Activated naive CD4-positive, alpha-beta T cell treated with anti-CD3 and anti-CD28 coated beads for 36 hours (primary cell): ENCODE measurements around the gene ZNF93. TPM values are rescaled to one million over a fixed set of nuclear protein-coding genes. Genes with fewer than 3 reads are reported as not detected.
"Not testable (repeated sequence)": the region's sequence is repeated elsewhere in the genome, so short reads cannot be mapped to it uniquely, and the experiment has no call there.

Source experiments
- CTCF ChIA-PET: fragments of 350-600 bp; sonication (Branson Sonifier 250); formaldehyde crosslinking; loops from one replicate; lab custom pipeline; 2021; ENCODE audit warnings: antibody characterized with exemption; lab: Charles Lee
- DNase-seq: peaks from one replicate; pipeline ENCODE4 v3.0.0-alpha.2; 2020
- H3K27ac Mint-ChIP-seq: one replicate; pipeline ENCODE4 v1.8.0; 2021; ENCODE audit warnings: mild to moderate bottlenecking, mixed read lengths
- H3K27me3 Mint-ChIP-seq: one replicate; pipeline ENCODE4 v1.8.0; 2021; ENCODE audit warnings: low read depth, mixed read lengths
- H3K36me3 Mint-ChIP-seq: one replicate; pipeline ENCODE4 v1.8.0; 2021; ENCODE audit warnings: low read depth, mixed read lengths
- H3K4me1 Mint-ChIP-seq: one replicate; pipeline ENCODE4 v1.8.0; 2021; ENCODE audit warnings: low read depth, mixed read lengths
- H3K4me3 Mint-ChIP-seq: one replicate; pipeline ENCODE4 v1.8.0; 2021; ENCODE audit warnings: mild to moderate bottlenecking, moderate library complexity, mixed read lengths
- H3K9me3 Mint-ChIP-seq: one replicate; pipeline ENCODE4 v1.8.0; 2021; ENCODE audit warnings: mixed read lengths
- intact Hi-C: fragments of 100-400 bp; cut with micrococcal nuclease; formaldehyde crosslinking; loops from one replicate; pipeline ENCODE4 v1.15.1; 2023
- total RNA-seq, 2 experiments: library from RNA; stranded (reverse); gene quantifications; one replicate each; pipeline ENCODE4 v1.2.3, GENCODE V29; 2021

The ZNF93 gene
- 10 to 100 TPM; 15.2 to 16.6 TPM for total RNA-seq

- peak; percentile 98 for DNase-seq
- peaks cover 37% of the 10 kb centered on the region for H3K36me3 Mint-ChIP-seq
- intact Hi-C loops: loop anchor here (1.0 to 10.0 kb wide), 10 partner anchors 35 to 521 kb away; partner anchors contain the start of genes ZNF101, ZNF14, ZNF486 and ZNF506
Observed at GRCh38 chr19:19900729-19901444, at the start of gene ZNF93. Gene ZNF93, plus strand, starts transcription at chr19:19900946. Its CDS starts 143 bp downstream, at chr19:19901089.

DNA sequence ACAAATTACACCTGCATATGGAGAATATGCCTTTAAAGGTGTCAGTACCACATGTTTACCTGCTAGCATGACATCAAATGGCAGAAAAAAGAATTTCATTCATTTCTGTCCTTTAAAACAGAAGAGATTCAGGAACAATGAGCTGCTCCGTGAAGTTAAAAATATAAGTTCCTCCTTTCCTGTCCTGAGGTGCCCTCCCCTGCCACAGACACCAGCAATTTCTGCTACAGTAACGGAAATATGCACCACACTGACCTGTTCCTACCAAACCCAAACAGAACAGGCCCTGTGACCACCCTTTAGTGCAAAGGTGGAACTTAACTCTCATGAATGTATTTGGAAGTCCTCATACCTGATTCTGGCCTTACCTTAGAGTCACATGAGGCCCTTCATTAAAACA is 49.0 kb upstream of the ZNF93 start:
- intact Hi-C loops, H3K36me3 Mint-ChIP-seq, H3K27ac Mint-ChIP-seq, CTCF ChIA-PET, H3K27me3 Mint-ChIP-seq, H3K4me3 Mint-ChIP-seq, H3K9me3 Mint-ChIP-seq, DNase-seq: not testable (repeated sequence)
- H3K4me1 Mint-ChIP-seq: peaks cover 11% of the 10 kb centered on the region

More at GRCh38 chr19:19900729-19901444, at the start of gene ZNF93:
- H3K9me3 Mint-ChIP-seq: peaks cover 28% of the 10 kb centered on the region
- H3K4me3 Mint-ChIP-seq: peak within 1 kb of the TSS; percentile 97
- CTCF ChIA-PET: interaction anchor here (1.0 to 1.6 kb wide), 5 partner anchors 35 to 125 kb away, joined by 3 to 5 read pairs (median 4); partner anchors contain the start of genes ZNF253 and ZNF506
- H3K27ac Mint-ChIP-seq: peak within 1 kb of the TSS; percentile 95
- H3K4me1 Mint-ChIP-seq: peaks cover 28% of the 10 kb centered on the region
- no peaks in the 10 kb centered on the region for H3K27me3 Mint-ChIP-seq

GRCh38 chr19:19858751-19859150 is 42.0 kb upstream of the ZNF93 start:
- DNase-seq: no peak
- CTCF ChIA-PET: no interaction called here
- no peaks in the 10 kb centered on the region for H3K27me3 Mint-ChIP-seq
- H3K9me3 Mint-ChIP-seq: peaks cover 3% of the 10 kb centered on the region
- H3K4me1 Mint-ChIP-seq: peaks cover 20% of the 10 kb centered on the region
- no peak overlapping the region for H3K4me3 Mint-ChIP-seq
- H3K27ac Mint-ChIP-seq: no peak overlapping the region
- intact Hi-C loops: no loop called here
- H3K36me3 Mint-ChIP-seq: peaks cover 22% of the 10 kb centered on the region

- intact Hi-C loops: no loop called here
Observed at GRCh38 chr19:19860756-19861390, 39.9 kb upstream of the ZNF93 start.

DNA sequence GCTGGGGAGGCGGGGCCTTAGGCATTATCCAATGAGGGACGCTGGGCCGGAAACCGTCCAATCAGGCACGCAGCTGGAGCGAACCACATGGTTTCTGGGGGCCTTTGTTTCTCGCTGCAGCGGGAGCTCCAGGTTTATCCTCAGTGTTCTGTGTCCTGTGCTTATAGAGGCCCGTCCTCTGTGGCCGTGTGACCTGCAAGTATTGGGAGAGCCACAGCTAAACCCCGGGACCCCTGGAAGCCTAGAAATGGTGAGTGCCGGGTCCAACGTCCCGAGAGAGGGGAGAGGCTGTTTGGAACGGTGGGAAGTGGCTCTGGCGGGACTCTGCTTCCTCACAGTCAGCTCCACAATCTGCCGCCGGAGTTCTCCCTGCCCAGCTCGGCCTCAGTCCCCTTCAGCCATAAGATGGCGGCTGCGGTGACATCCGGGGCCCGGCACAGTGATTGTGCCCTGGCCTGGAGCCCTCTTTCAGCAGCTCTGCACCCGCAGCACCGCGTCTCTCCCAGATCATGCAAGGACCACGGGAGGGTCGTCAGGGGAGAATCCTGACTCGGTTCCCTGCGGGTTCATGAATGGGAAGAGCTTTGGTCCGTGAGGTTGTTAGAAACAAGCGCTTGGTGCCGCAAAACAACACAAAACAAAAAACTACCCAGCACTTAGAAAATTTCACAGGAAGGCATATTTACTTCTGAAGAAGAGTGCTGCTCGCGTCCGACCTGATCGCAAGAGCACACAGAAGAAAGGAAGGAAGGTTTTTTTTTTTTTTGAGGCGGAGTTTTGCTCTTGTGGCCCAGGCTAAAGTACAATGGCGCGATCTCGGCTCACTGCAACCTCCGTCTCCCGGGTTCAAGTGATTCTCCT is 34.8 kb upstream of the ZNF93 start, which contains the start of gene ZNF253:
Gene ZNF253 (plus strand): TSS at position 133 of the 861 bp plus-strand sequence. CDS start 115 bp downstream, at position 248.
- Mint-ChIP-seq H3K9me3 (no peaks in the 10 kb centered on the region), H3K4me1 (peaks cover 26% of the 10 kb centered on the region), H3K4me3 (peak within 1 kb of the TSS; percentile 100), H3K27ac (peak within 1 kb of the TSS; percentile 99), H3K36me3 (peaks cover 12% of the 10 kb centered on the region), H3K27me3 (no peaks in the 10 kb centered on the region)
- CTCF ChIA-PET: interaction anchor here (0.6 to 1.3 kb wide), 3 partner anchors 35 to 524 kb away, joined by 3 to 5 read pairs (median 3); no protein-coding TSS in a partner anchor
- intact Hi-C loops: loop anchor here (1.0 to 5.0 kb wide), 8 partner anchors 34 to 701 kb away; partner anchors contain the start of genes ZNF101, ZNF14, ZNF506 and ZNF737
- peak; percentile 99 for DNase-seq

More at GRCh38 chr19:19860756-19861390, 39.9 kb upstream of the ZNF93 start:
- CTCF ChIA-PET: interaction anchor here (0.8 to 0.9 kb wide), 2 partner anchors 38 to 39 kb away, joined by 3 read pairs; partner anchors contain the start of gene ZNF93
- Mint-ChIP-seq H3K9me3 (peaks cover 3% of the 10 kb centered on the region), H3K27ac (no peak overlapping the region), H3K36me3 (peaks cover 16% of the 10 kb centered on the region), H3K4me3 (peak overlapping the region; percentile 82), H3K27me3 (no peaks in the 10 kb centered on the region), H3K4me1 (peaks cover 15% of the 10 kb centered on the region)
- peak; percentile 82 for DNase-seq

DNA sequence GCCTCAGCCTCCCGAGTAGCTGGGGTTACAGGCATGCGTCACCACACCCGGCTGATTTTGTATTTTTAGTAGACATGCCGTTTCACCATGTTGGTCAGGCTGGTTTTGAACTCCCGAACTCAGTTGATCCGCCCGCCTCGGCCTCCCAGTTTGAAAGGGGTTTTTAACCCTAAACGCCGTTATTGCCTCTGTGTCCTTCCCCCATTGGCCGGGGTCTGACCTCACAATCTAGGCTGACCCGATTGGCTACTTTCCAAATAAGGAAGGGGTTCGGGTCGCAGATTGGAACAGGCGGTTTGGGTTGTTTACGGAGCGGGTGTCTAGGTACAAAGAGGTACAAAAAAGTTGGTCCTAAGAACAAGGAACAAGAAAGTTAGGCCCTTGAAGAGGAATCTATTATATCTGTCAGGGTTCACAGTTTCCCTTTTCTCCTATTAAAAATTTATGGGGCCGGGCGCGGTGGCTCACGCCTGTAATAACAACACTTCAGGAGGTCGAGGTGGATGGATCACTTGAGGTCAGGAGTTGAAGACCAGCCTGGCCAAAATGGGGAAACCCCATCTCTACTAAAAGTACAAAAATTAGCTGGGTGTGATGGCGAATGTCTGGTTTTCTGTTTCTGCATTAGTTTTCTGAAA is 34.0 kb upstream of the ZNF93 start:
- H3K36me3 Mint-ChIP-seq: peaks cover 17% of the 10 kb centered on the region
- H3K9me3 Mint-ChIP-seq: no peaks in the 10 kb centered on the region
- intact Hi-C loops: loop anchor here (1.0 to 5.0 kb wide), 4 partner anchors 34 to 701 kb away; partner anchors contain the start of genes ZNF737 and ZNF93
- H3K27ac Mint-ChIP-seq: peak overlapping the region; percentile 99
- peak; percentile 78 for DNase-seq
- CTCF ChIA-PET: interaction anchor here (0.6 to 1.4 kb wide), 3 partner anchors 26 to 50 kb away, joined by 3 to 5 read pairs (median 3); no protein-coding TSS in a partner anchor
- H3K4me3 Mint-ChIP-seq: peak overlapping the region; percentile 100
- H3K27me3 Mint-ChIP-seq: no peaks in the 10 kb centered on the region
- peaks cover 30% of the 10 kb centered on the region for H3K4me1 Mint-ChIP-seq

GRCh38 chr19:19870086-19870485 is 30.7 kb upstream of the ZNF93 start:
- H3K27ac Mint-ChIP-seq, H3K27me3 Mint-ChIP-seq, H3K9me3 Mint-ChIP-seq, H3K4me3 Mint-ChIP-seq, intact Hi-C loops, DNase-seq: not testable (repeated sequence)
- peaks cover 46% of the 10 kb centered on the region for H3K4me1 Mint-ChIP-seq
- CTCF ChIA-PET: interaction anchor here (0.7 kb wide), 1 partner anchor 600 kb away, joined by 3 read pairs; no protein-coding TSS in a partner anchor
- H3K36me3 Mint-ChIP-seq: peaks cover 34% of the 10 kb centered on the region

DNA sequence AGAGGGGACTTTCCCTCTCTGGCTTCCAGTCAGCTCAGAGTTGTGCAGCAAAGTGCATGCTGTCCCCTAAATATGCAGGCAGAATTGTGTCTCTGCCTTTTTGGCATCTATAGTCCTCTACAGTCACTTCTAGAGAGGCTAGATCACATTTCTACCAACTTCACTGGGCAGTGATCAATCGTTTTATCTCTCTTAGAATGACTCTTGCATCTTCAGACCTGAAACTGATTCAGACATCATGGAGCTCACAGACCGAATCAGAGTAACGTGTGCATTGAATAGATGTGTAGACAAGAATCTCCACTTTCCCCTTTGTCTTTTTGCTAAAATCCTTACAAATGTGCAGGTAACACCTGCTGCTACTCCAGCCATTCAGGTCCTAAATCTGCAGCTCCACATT is 28.8 kb upstream of the ZNF93 start:
- Mint-ChIP-seq H3K27ac (peak overlapping the region; percentile 47), H3K4me1 (peaks cover 44% of the 10 kb centered on the region), H3K9me3 (peaks cover 5% of the 10 kb centered on the region), H3K36me3 (peaks cover 36% of the 10 kb centered on the region), H3K27me3 (no peaks in the 10 kb centered on the region), H3K4me3 (no peak overlapping the region)
- CTCF ChIA-PET: no interaction called here
- intact Hi-C loops: loop anchor here (2.0 kb wide), 1 partner anchor 139 kb away; the partner anchor contains the start of gene ZNF14
- peak; percentile 39 for DNase-seq

GRCh38 chr19:19873381-19873780 is 27.4 kb upstream of the ZNF93 start:
- H3K27me3 Mint-ChIP-seq: no peaks in the 10 kb centered on the region
- intact Hi-C loops: loop anchor here (1.0 to 2.0 kb wide), 2 partner anchors 56 to 141 kb away; partner anchors contain the start of gene ZNF14
- CTCF ChIA-PET: no interaction called here
- H3K4me1 Mint-ChIP-seq: peaks cover 35% of the 10 kb centered on the region
- peaks cover 42% of the 10 kb centered on the region for H3K36me3 Mint-ChIP-seq
- no peak overlapping the region for H3K4me3 Mint-ChIP-seq
- DNase-seq: no peak
- H3K27ac Mint-ChIP-seq: no peak overlapping the region
- peaks cover 10% of the 10 kb centered on the region for H3K9me3 Mint-ChIP-seq

DNA sequence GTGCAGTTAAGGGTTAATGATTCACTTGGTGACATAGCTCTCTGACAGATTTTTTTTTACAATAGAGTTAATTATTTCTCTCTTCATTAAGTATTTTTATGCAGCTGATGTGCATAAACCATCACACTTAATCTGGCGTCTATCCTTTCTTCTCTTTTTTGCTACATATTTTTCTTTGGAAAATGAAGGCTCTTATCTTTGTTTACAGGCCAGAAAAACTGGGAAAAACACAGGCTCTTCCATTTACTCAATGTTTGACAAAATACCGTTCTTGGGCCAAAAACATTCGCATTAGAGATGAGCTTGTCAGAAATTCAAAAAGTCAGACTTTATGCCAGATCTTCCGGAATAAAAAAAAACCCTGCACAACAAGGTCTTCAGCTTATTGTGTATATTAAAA is 23.0 kb upstream of the ZNF93 start:
- intact Hi-C loops: no loop called here
- DNase-seq: no peak
- no peak overlapping the region for H3K4me3 Mint-ChIP-seq
- peaks cover 11% of the 10 kb centered on the region for H3K4me1 Mint-ChIP-seq
- no peaks in the 10 kb centered on the region for H3K27me3 Mint-ChIP-seq
- H3K27ac Mint-ChIP-seq: no peak overlapping the region
- peaks cover 56% of the 10 kb centered on the region for H3K36me3 Mint-ChIP-seq
- CTCF ChIA-PET: no interaction called here
- peaks cover 12% of the 10 kb centered on the region for H3K9me3 Mint-ChIP-seq

GRCh38 chr19:19884583-19884982 is 16.2 kb upstream of the ZNF93 start:
- intact Hi-C loops: no loop called here
- DNase-seq: no peak
- Mint-ChIP-seq H3K27me3 (no peaks in the 10 kb centered on the region), H3K4me3 (no peak overlapping the region), H3K27ac (no peak overlapping the region), H3K36me3 (peaks cover 66% of the 10 kb centered on the region), H3K4me1 (no peaks in the 10 kb centered on the region), H3K9me3 (peaks cover 19% of the 10 kb centered on the region)
- CTCF ChIA-PET: no interaction called here
